Peyer's patch (tissue), 4 donors: Measurements from ENCODE around the gene IFNL2.

ENCODE experiments used
- CTCF ChIP-seq, 6 experiments: fragments of 450-650 bp in 4 of 6; fragments of 200-600 bp in 2 of 6; sonication (generic) in 1 of 6; IDR thresholded peaks; one replicate each; pipeline ENCODE4 v1.5.1; 2017 to 2019; ENCODE audit warnings: antibody characterized with exemption in 6 of 6, mild to moderate bottlenecking in 3 of 6, moderate library complexity in 1 of 6
- POLR2A ChIP-seq, 2 donors: fragments of 450-650 bp; IDR thresholded peaks; one replicate each; pipeline ENCODE4 v1.5.1; 2017; ENCODE audit warnings: antibody characterized with exemption in 2 of 2, mild to moderate bottlenecking in 2 of 2, moderate library complexity in 2 of 2

GRCh38 chr19:39263912-39264305 is 4.3 kb upstream of the IFNL2 start:
- TF ChIP-seq CTCF (IDR thresholded peaks at IDR 0.05), result no peak
- no peak for TF ChIP-seq POLR2A (IDR thresholded peaks at IDR 0.05)
